Cardiac fibroblast (primary cell): ENCODE results near the gene PSKH1.

Experiments
- DNase-seq, 2 donors: peaks; one replicate each; pipeline versions ENCODE4 v3.0.0 to v3.0.0-alpha.2; 2010; ENCODE audit warnings: low read depth in 2 of 2
- H3K4me3 ChIP-seq, 2 donors: replicated peaks in 1 of 2; 1 replicate in 1 of 2; 2 replicates in 1 of 2; pipeline ENCODE4 v1.5.1; 2011; ENCODE audit warnings: low read depth in 2 of 2, low read length in 2 of 2, mild to moderate bottlenecking in 2 of 2, moderate library complexity in 1 of 2
- TF ChIP-seq, protein P1 (sequence below): IDR thresholded peaks from one replicate; pipeline ENCODE4 v1.5.1; 2011; ENCODE audit warnings: low read depth, mild to moderate bottlenecking, low read length, inconsistent platforms

PSKH1 gene

GRCh38 chr16:67949645-67950044 lies 56.6 kb downstream of the PSKH1 start:
- no peak overlapping the region for H3K4me3 ChIP-seq
- TF ChIP-seq, protein P1, sequence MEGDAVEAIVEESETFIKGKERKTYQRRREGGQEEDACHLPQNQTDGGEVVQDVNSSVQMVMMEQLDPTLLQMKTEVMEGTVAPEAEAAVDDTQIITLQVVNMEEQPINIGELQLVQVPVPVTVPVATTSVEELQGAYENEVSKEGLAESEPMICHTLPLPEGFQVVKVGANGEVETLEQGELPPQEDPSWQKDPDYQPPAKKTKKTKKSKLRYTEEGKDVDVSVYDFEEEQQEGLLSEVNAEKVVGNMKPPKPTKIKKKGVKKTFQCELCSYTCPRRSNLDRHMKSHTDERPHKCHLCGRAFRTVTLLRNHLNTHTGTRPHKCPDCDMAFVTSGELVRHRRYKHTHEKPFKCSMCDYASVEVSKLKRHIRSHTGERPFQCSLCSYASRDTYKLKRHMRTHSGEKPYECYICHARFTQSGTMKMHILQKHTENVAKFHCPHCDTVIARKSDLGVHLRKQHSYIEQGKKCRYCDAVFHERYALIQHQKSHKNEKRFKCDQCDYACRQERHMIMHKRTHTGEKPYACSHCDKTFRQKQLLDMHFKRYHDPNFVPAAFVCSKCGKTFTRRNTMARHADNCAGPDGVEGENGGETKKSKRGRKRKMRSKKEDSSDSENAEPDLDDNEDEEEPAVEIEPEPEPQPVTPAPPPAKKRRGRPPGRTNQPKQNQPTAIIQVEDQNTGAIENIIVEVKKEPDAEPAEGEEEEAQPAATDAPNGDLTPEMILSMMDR, result no peak

GRCh38 chr16:67950335-67950843 lies 57.3 kb downstream of the PSKH1 start:
- DNase-seq, result no peak
- no peak overlapping the region for H3K4me3 ChIP-seq
- TF ChIP-seq, protein P1, result no peak

More at GRCh38 chr16:67949645-67950044, 56.6 kb downstream of the PSKH1 start:
- no peak for DNase-seq

DNA sequence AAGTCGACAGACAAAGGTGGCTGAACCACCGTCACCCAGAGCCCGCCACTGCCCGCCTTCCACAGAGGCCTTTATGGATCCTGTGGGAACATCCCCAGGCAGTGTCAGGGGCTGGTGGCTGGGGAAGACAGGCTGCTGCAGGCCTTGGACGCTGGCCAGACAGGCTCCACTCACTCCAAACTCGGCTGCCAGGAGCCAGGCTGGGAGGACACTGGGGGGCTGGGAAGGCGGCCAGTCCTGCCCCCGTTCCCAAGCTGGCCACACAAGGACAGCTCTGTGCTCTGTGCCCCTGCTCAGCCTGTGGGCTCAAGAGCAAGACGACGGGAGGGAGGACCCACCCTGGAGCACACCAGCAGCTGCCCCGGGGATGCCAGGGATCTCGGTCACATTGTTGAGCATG lies 58.4 kb downstream of the PSKH1 start:
- DNase-seq, result no peak
- TF ChIP-seq, protein P1, result no peak
- no peak overlapping the region for H3K4me3 ChIP-seq

GRCh38 chr16:67953641-67954375 lies 60.8 kb downstream of the PSKH1 start:
- H3K4me3 ChIP-seq, result no peak overlapping the region
- DNase-seq, result no peak
- TF ChIP-seq, protein P1, result no peak

DNA sequence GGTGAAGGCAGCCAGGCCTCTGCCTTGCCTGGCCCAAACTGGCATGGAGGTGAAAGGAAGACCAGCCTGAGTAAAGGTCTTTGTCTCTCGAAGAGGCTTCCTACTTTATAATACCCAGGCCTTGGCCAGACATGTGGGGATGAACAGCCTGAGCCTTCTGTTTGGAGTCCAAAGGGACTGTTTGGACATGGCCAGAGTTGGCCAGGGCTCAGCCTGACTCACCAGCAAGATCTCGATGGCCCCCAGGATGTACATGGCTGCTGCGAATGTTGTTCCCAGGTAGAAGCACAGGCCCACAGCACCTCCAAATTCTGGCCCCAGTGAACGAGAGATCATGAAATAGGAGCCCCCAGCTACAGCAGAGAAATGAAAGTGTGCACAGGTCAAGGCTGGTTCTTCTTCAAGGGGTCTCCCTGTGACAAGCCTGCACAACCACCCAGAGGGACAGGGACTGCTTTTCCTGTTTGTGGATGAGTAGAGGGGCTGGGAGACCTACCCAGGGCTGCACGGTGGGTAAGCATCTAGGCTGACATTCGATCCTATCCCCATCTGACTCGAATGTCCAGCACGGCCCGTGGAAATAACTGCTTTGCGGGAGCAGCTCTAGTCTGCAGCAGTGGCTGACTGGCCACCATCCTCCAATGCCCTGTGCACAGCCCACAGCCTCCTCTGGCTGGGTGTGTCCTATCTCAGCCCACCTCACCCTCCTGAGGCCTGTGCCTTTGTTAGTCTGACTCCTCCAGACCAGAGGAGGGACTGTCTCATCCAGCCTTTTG lies 61.6 kb downstream of the PSKH1 start:
- no peak for DNase-seq
- TF ChIP-seq, protein P1, result no peak
- H3K4me3 ChIP-seq, result no peak overlapping the region

DNA sequence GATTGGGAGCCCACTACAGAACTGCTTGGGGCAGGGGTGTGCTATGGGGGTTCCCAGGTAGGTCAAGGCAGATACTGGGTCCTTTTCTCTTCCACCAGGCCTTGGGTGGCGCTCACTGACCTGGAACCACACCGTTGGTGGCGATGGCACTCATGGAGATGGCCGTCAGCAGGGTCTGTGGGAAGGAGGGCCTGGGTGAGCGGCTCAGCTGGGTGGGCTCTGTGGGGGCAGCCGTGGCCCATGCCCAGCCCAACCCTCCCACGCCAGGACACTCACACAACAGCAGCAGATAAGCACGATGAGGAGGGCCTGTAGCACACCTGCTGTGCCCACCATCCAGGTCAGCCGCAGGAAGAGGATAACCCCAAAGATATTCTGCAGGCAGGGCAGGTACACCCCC lies 64.6 kb downstream of the PSKH1 start:
- DNase-seq, result no peak
- TF ChIP-seq, protein P1, result no peak
- H3K4me3 ChIP-seq, result no peak overlapping the region
